Brain microvascular endothelial cell (primary cell): ENCODE data around the gene ADGB.

Source experiments
- DNase-seq: peaks from one replicate; pipeline ENCODE4 v3.0.0-alpha.2; 2020
- H3K27ac ChIP-seq: fragments of 250-450 bp; sonication (Bioruptor Pico); 2 replicates; pipeline ENCODE4 v1.5.1; 2020; ENCODE audit warnings: mild to moderate bottlenecking, moderate library complexity
- H3K27me3 ChIP-seq: fragments of 250-450 bp; sonication (Bioruptor Pico); replicated peaks from 2 replicates; pipeline ENCODE4 v1.5.1; 2020; ENCODE audit warnings: mild to moderate bottlenecking
- H3K36me3 ChIP-seq: fragments of 250-450 bp; sonication (Bioruptor Pico); replicated peaks from 2 replicates; pipeline ENCODE4 v1.5.1; 2020; ENCODE audit warnings: mild to moderate bottlenecking
- H3K4me3 ChIP-seq: 2 replicates; pipeline ENCODE4 v1.5.1; 2011; ENCODE audit warnings: low read depth, mild to moderate bottlenecking, control low read depth, low read length, moderate library complexity
- CTCF ChIP-seq: IDR thresholded peaks from 2 replicates; pipeline ENCODE4 v1.5.1; 2011; ENCODE audit warnings: low read depth, mild to moderate bottlenecking, moderate library complexity, low read length, control low read depth, inconsistent platforms; ENCODE audit errors: missing control alignments
- in situ Hi-C: cut with HindIII; loops from 2 replicates; pipeline ENCODE4 v1.10.0; 2017; ENCODE audit warnings: low sequenced_read_pairs, low pct_ligation_motif_present

ADGB gene

DNA sequence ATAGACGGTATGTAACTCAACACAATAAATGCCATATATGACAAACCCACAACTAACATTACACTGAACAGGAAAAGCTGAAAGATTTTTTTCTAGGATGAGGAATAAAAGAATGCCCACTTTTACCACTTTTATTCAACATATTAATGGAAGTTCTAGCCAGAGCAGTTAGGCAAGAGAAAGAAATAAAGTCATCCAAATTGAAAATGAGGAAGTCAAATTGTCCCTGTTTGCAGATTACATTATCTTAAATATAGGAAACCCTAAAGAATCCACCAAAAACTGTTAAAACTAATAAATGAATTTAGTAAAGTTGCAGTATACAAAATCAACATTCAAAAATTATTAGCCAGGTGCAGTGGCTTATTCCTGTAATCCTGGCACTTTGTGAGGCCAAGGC lies 24.6 kb upstream of the ADGB start:
- in situ Hi-C loops: no loop called here

DNA sequence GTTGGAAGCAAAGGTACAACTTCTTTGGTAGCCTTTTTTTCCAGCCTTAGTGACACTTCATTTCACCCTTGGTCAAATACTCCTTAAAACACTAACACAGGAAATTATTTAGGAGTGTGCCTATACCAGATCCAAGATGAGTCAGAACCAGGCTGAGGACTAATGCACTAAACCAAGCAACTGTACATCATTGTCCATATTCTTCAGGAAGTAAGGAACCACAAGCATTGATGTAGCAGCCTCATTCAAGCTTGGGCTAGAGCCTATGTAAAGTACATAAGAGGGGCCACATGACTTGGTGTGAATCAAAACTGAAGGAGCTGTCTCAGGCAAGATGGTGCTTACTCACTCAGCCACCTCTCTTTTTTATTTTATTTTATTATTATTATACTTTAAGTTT lies 20.7 kb upstream of the ADGB start:
- no peaks in the 10 kb centered on the region for H3K27me3 ChIP-seq
- no peak overlapping the region for H3K4me3 ChIP-seq
- DNase-seq: no peak
- in situ Hi-C loops: no loop called here
- TF ChIP-seq CTCF: no peak
- H3K27ac ChIP-seq: no peak overlapping the region
- H3K36me3 ChIP-seq: no peaks in the 10 kb centered on the region

More for the DNA sequence above, 24.6 kb upstream of the ADGB start:
- Histone ChIP-seq H3K27me3 (no peaks in the 10 kb centered on the region), H3K27ac (no peak overlapping the region), H3K4me3 (no peak overlapping the region), H3K36me3 (no peaks in the 10 kb centered on the region)
- no peak for DNase-seq
- TF ChIP-seq CTCF: no peak

- Histone ChIP-seq H3K4me3 (no peak overlapping the region), H3K27me3 (no peaks in the 10 kb centered on the region), H3K27ac (no peak overlapping the region), H3K36me3 (no peaks in the 10 kb centered on the region)
- in situ Hi-C loops: no loop called here
- no peak for TF ChIP-seq CTCF
- DNase-seq: no peak
These were observed 16.8 kb upstream of the ADGB start for GRCh38 chr6:146581968-146582367.

- no peaks in the 10 kb centered on the region for H3K36me3 ChIP-seq
- no peak for TF ChIP-seq CTCF
- H3K27me3 ChIP-seq: no peaks in the 10 kb centered on the region
- H3K4me3 ChIP-seq: no peak overlapping the region
- no peak for DNase-seq
- in situ Hi-C loops: no loop called here
- H3K27ac ChIP-seq: no peak overlapping the region
These were observed 15.9 kb upstream of the ADGB start for GRCh38 chr6:146582857-146583256.

DNA sequence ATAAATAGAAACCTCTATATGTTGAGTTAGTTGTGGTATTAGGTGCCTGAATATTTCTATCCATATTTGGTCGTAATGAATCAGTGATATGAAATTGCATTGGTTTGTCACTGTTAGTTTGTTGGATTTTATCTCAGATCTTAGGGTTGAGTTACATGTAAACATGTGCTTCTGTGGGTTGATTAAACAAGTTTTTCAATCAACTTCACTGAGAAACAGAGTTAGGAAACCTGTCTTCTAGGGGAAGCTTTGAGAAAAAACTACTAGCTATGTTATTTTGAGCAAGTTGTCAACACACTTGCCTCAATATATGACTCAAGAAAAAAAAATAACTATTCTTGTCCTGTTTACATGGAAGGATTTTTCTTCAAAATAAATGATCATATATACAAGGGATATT lies 14.8 kb upstream of the ADGB start:
- DNase-seq: no peak
- no peaks in the 10 kb centered on the region for H3K27me3 ChIP-seq
- H3K36me3 ChIP-seq: no peaks in the 10 kb centered on the region
- H3K4me3 ChIP-seq: no peak overlapping the region
- TF ChIP-seq CTCF: no peak
- in situ Hi-C loops: no loop called here
- H3K27ac ChIP-seq: no peak overlapping the region

DNA sequence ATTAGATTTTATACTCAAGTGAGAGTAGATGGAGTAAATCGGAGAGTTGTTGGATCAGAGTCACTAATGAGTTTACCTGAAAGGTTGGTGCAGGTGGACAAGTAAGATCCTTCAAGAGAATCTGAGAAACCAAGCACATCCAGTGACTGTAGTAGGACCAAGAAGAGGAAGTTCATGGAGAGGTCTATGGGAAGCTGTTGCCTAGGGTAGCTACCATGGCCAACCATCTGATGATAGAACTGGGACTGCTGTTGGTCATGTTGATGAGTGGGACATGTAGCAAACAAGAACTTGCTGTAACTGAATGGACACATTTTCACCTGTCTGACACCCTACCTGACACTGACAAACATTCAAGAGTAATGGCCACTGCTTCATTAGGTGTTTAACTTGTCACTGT lies 11.3 kb upstream of the ADGB start:
- no peak for TF ChIP-seq CTCF
- in situ Hi-C loops: no loop called here
- H3K27ac ChIP-seq: no peak overlapping the region
- H3K36me3 ChIP-seq: no peaks in the 10 kb centered on the region
- no peak overlapping the region for H3K4me3 ChIP-seq
- no peak for DNase-seq
- no peaks in the 10 kb centered on the region for H3K27me3 ChIP-seq
